Activated T-cell treated with anti-CD3 and anti-CD28 coated beads for 1 hour (primary cell): ENCODE results near the gene C2.
"Not testable (repeated sequence)": the region's sequence is repeated elsewhere in the genome, so short reads cannot be mapped to it uniquely, and the experiment has no call there.

Experiments used
- DNase-seq: peaks from one replicate; pipeline ENCODE4 v3.0.0-alpha.2; 2020; ENCODE audit warnings: low read depth

C2 gene

GRCh38 chr6:31979238-31979898 lies 51.9 kb downstream of the C2 start:
- no peak for DNase-seq

- not testable (repeated sequence) for DNase-seq
These were observed 52.8 kb downstream of the C2 start for GRCh38 chr6:31980195-31980876.

- not testable (repeated sequence) for DNase-seq
These were observed 53.5 kb downstream of the C2 start for GRCh38 chr6:31980998-31981397.

- not testable (repeated sequence) for DNase-seq
These were observed 54.2 kb downstream of the C2 start, which contains the start of gene C4A for GRCh38 chr6:31981744-31982143. TSS of gene C4A (plus strand) at chr6:31982057. CDS start at chr6:31982108, 51 bp downstream.

- not testable (repeated sequence) for DNase-seq
These were observed 61.8 kb downstream of the C2 start for GRCh38 chr6:31989363-31989762.

- DNase-seq, result not testable (repeated sequence)
These were observed 66.9 kb downstream of the C2 start for GRCh38 chr6:31994421-31994820.
